GM19239 (cell line): Measurements from ENCODE around the gene STKLD1.
"Not testable (repeated sequence)": the region's sequence is repeated elsewhere in the genome, so short reads cannot be mapped to it uniquely, and the experiment has no call there.

Experiments
- DNase-seq: peaks from one replicate; pipeline ENCODE4 v3.0.0; 2011; ENCODE audit warnings: low spot score; ENCODE audit not compliant: insufficient read length
- FAIRE-seq: peaks from 2 replicates; lab custom pipeline; 2011; peaks lifted over from hg19 to GRCh38; lab: Jason Lieb, UNC

The STKLD1 gene

GRCh38 chr9:133360400-133361393 lies 15.5 kb upstream of the STKLD1 start:
- FAIRE-seq (no peak), DNase-seq (no peak)

DNA sequence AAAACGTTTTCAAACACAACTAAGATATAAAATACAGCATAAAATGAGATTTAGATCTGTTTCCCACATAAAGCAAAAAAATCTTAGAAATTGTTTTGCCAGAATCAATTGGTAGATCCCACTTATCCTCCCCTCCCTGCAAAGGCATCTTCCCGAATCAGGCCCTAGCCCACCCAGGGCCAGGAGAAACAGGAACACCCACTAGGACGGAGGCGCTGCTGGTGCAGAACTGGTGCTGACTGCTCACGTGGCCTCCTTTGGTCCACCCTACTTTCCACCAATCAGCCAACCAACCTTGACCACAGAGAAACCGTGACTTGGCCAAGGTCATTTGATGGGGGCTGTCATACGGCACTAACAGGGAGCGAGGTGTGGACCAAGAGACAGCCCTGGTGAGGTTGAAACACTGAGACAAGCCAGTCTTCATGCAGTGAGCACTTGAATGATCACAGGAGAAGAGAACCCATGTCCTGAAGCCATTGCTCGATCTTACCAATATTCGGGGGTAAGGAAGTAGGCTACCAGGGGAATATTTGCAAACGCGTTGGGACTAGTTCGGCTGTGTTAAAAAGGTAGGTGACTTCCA lies 14.6 kb upstream of the STKLD1 start:
- no peak for DNase-seq
- no peak for FAIRE-seq

DNA sequence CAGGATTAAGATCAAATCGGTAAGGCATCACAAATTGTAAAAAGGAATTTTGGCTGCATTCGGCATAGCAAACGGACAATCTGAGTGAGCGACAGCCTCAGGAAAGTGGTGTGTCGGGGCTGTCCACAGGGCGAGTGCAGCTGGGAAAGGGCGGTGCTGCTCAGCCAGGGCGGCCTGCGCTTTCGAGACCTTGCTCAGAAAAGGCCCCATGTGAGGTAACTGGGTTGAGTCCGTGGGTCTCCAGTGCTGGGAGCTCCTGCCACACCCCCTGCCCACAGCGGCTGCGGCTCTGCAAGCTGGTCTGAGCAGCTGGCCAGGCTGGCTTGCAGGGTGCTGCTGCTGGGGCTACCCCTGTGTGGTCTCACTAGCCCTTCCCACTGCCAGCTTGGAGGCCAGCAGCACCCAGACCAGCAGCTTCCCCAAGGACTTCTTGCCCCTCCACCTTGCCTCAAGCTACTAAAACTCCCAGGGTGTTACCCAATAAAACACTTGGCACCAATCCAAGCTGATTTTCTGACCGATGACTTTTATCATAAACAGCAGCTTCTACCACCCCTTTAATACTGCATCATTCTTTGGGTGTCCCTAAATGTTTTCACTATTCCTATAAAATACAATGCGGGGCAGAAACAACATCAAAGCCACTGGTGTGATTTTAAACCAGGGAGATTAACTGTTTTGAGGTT lies 13.7 kb upstream of the STKLD1 start:
- no peak for DNase-seq
- no peak for FAIRE-seq

- DNase-seq (no peak), FAIRE-seq (no peak)
Measured at GRCh38 chr9:133366435-133366834, 9.7 kb upstream of the STKLD1 start.

DNA sequence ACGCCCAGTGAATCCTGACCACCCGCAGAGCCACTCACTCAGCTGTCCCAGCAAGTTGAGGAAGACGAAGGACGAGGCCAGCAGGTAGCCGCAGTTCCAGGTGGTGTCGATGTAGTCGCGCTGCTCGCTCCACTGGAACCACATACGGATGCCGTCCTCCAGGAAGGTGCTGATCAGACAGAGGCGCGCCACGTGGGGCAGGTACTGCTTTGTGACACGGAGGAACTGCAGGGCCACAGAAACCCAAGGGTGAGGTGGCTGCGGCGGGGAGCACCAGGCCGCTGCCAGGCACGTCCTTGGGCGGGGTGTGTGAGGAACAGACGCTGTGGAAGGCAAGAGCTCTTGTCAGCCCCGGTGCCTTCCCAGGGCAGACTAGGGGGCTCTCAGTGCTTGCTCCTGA lies 8.9 kb upstream of the STKLD1 start:
- DNase-seq (no peak), FAIRE-seq (no peak)

- DNase-seq (no peak), FAIRE-seq (no peak)
Measured at GRCh38 chr9:133367778-133368177, 8.4 kb upstream of the STKLD1 start.

- DNase-seq (no peak), FAIRE-seq (no peak)
Measured at GRCh38 chr9:133368249-133368881, 7.8 kb upstream of the STKLD1 start.

DNA sequence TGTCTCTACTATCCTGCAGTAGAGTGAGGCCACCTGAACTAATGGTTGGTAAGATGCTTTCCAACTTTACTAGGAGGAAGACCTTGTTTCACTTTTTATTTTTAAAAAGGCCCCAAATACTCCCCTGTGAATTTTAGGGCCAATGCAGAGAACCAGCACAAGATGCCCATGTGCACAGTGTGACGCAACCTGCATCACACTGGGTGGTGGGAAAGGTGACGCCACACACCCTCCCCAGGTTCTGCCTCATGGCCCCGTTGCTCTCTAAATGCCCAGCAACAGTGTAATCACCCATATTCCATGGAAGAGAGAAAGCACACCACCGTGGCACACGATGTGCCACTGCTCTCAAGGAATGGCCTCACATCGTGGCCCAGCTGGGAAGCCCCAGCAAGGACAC lies 6.7 kb upstream of the STKLD1 start:
- FAIRE-seq (no peak), DNase-seq (no peak)

- FAIRE-seq (no peak), DNase-seq (no peak)
Measured at GRCh38 chr9:133369933-133370332, 6.2 kb upstream of the STKLD1 start.

- no peak for DNase-seq
- FAIRE-seq: no peak
Measured at GRCh38 chr9:133370685-133371084, 5.5 kb upstream of the STKLD1 start.

- FAIRE-seq (no peak), DNase-seq (no peak)
Measured at GRCh38 chr9:133371261-133371711, 4.9 kb upstream of the STKLD1 start.

DNA sequence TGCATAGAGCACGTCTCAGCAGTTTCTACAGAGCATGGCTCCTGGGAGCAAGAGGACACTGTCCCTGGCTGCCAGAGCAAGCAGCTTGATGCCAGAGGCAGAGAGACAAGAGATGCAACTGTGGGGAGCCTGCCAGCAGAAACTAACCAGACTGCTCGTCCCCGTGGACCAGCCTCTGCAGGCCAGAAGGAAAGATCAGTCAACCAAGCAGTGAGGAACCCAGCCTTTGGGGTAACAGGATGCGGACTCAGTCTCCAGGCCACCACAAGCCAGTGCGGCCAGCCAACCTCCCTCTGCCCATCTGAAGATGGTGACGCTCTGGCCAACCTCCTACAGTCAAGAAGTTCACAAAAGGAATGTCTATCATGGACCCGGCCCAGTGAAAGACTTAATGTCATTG lies 4.0 kb upstream of the STKLD1 start:
- FAIRE-seq (no peak), DNase-seq (no peak)

GRCh38 chr9:133374612-133375115 lies 1.5 kb upstream of the STKLD1 start:
- no peak for FAIRE-seq
- no peak for DNase-seq

DNA sequence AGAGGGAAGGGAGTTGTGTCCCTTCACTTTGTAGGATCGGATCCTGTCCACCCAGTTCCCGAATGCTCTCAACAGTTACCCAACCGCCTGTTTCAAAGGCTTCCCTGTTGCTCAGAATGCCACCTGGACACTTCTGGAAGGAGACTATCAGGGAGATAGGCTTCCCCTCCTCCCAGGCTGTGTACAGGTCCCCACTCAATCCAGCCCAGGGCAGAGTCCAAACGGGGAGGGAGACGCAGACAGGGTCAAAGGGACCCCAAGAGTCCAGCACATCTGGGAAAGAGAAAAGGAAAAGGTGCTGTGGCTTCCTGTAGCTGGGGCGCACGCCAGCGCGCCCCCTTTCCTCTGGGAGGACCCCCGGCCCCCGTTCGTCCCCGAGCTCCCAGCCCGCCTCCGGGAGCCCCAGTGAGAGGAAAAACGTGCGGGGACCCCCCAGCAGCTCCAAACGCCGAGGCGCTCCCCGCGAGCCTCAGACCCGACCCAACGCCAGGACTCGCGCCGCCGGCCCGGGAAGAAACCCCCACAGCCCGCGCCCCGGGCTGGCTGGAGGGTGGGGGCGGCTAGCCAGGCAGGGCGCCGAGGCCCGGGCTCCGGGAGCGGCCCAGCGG lies 946 bp upstream of the STKLD1 start:
- FAIRE-seq (peak; percentile 73), DNase-seq (peak; percentile 32)

- not testable (repeated sequence) for FAIRE-seq, DNase-seq
Measured at GRCh38 chr9:133377280-133377679, 1.1 kb downstream of the STKLD1 start.

- FAIRE-seq: no peak
Measured at GRCh38 chr9:133377721-133378216, 1.6 kb downstream of the STKLD1 start.

DNA sequence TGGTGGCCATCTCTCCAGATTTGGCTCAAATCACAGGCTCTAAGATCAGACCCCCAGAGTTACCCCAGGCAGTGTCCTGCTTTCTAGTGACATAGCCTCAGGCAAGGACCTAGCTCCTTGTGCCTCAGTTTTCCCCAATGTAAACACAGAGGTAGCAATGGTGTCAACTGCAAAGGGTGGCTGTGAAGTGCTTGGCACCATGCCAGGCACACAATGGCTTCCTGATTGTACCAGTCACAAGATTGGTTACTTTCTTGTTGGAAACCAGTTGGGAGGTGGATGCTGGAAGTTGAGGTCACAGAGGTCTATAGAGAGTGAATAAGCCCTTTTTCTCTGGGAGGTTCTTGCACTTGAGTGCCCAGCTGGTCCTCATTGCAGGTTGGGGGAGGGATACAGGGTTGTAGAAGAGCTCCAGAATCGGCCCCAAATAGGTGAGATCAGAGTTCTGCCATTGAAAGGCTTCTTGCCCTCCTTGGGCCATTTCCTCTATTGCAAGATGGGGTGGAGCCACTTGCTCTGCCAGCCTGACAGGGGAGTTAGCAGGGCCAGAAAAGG lies 2.3 kb downstream of the STKLD1 start:
- FAIRE-seq: no peak
- no peak for DNase-seq

More at GRCh38 chr9:133377721-133378216, 1.6 kb downstream of the STKLD1 start:
- DNase-seq: no peak

DNA sequence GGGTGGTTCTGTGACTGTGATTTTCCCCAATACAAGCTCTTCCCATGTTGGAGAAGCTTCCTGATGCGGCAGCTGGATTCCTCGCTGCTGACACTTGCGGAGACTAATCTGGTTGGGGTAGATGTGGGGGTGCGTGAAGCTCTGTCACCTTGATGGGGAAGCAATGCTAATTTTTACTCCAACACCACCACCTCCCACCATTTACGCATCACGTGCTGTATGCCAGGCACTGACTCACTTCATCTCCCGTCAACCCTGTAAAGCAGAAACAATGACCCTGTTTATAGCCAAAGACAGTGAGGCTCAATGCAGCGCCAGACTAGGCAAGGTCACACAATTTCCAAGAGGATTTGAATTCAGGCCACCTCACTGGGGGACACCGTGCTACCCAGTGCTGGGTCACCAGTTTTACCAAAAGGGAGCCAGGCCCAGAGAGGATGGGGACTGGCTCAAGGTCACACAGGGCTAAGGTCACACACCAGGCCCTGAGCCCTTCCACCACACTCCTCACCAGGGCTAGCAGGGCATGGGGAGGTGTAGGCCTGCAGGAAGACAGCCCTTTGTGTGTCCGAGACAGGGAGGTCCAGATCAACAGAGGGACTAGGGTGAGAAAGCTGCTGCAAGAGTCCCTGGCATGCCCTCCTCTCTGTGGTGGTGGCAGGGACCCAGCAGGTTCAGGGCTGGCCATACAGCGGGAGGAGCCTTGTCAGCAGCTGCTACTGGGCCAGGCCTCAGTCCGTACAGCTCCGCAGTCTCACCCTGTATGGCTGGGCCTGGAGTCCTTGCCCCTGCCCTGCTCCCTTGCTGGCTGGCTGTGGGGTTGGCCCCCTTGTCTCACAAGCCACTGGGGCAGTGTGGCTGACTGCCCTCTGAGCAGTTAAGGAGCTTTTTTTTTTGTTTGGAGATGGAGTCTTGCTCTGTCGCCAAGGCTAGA lies 3.3 kb downstream of the STKLD1 start:
- DNase-seq (no peak), FAIRE-seq (no peak)
